Rectal smooth muscle tissue (tissue), 1 donor: Measurements from ENCODE around the gene CHRM5.
A peak's percentile ranks its signal among the peaks of the same experiment; 100 is the strongest.
"Not testable (repeated sequence)": the region's sequence is repeated elsewhere in the genome, so short reads cannot be mapped to it uniquely, and the experiment has no call there.

Experiments
- H3K27ac ChIP-seq: one replicate; pipeline ENCODE4 v1.7.0; 2013; ENCODE audit warnings: low read depth, low read length, inconsistent platforms
- H3K27me3 ChIP-seq: one replicate; pipeline ENCODE4 v1.7.0; 2013; ENCODE audit warnings: low read length; ENCODE audit not compliant: control insufficient read depth, insufficient read depth
- H3K36me3 ChIP-seq: one replicate; pipeline ENCODE4 v1.7.0; 2013; ENCODE audit warnings: low read length; ENCODE audit not compliant: control insufficient read depth, insufficient read depth
- H3K4me1 ChIP-seq: one replicate; pipeline ENCODE4 v1.7.0; 2013; ENCODE audit warnings: low read length; ENCODE audit not compliant: control insufficient read depth, insufficient read depth
- H3K4me3 ChIP-seq: one replicate; pipeline ENCODE4 v1.7.0; 2013; ENCODE audit warnings: low read length
- H3K9ac ChIP-seq: one replicate; pipeline ENCODE4 v1.7.0; 2013; ENCODE audit warnings: low read length

Gene CHRM5

DNA sequence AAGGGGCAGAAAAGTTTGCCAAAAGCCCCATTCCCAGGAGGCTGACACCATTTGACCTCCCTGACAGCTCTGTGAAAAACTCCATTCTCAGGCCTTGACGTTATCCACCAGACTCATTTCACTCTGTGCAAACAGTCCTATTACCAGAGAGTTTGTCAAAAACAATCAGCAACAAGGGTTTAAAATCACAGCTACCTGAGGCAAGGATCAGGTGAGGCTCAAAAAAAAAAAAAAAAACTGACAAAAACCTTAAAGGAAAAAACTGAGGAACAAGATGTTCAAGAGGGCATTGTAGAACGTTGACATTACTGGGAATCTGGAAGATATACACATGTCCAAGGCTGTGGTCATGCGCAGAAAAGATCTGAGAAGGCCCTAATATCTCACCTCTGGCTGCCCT, 59.3 kb downstream of the CHRM5 start:
- H3K4me3 ChIP-seq = no peak overlapping the region

GRCh38 chr15:34031987-34032760, 63.9 kb downstream of the CHRM5 start:
- H3K4me1 ChIP-seq = no peaks in the 10 kb centered on the region
- H3K36me3 ChIP-seq = no peaks in the 10 kb centered on the region
- H3K27ac ChIP-seq = no peak overlapping the region
- no peak overlapping the region for H3K4me3 ChIP-seq
- no peak overlapping the region for H3K9ac ChIP-seq
- H3K27me3 ChIP-seq = no peaks in the 10 kb centered on the region

More for the DNA sequence above, 59.3 kb downstream of the CHRM5 start:
- no peak overlapping the region for H3K9ac ChIP-seq
- no peaks in the 10 kb centered on the region for H3K4me1 ChIP-seq
- no peaks in the 10 kb centered on the region for H3K27me3 ChIP-seq
- H3K36me3 ChIP-seq = no peaks in the 10 kb centered on the region
- H3K27ac ChIP-seq = no peak overlapping the region

- peak overlapping the region; percentile 88 for H3K27ac ChIP-seq
- H3K4me3 ChIP-seq = peak overlapping the region; percentile 93
- H3K36me3 ChIP-seq = no peaks in the 10 kb centered on the region
- H3K27me3 ChIP-seq = no peaks in the 10 kb centered on the region
- peaks cover 11% of the 10 kb centered on the region for H3K4me1 ChIP-seq
- H3K9ac ChIP-seq = peak overlapping the region; percentile 61
These were observed 70.0 kb downstream of the CHRM5 start for GRCh38 chr15:34038023-34038870.

DNA sequence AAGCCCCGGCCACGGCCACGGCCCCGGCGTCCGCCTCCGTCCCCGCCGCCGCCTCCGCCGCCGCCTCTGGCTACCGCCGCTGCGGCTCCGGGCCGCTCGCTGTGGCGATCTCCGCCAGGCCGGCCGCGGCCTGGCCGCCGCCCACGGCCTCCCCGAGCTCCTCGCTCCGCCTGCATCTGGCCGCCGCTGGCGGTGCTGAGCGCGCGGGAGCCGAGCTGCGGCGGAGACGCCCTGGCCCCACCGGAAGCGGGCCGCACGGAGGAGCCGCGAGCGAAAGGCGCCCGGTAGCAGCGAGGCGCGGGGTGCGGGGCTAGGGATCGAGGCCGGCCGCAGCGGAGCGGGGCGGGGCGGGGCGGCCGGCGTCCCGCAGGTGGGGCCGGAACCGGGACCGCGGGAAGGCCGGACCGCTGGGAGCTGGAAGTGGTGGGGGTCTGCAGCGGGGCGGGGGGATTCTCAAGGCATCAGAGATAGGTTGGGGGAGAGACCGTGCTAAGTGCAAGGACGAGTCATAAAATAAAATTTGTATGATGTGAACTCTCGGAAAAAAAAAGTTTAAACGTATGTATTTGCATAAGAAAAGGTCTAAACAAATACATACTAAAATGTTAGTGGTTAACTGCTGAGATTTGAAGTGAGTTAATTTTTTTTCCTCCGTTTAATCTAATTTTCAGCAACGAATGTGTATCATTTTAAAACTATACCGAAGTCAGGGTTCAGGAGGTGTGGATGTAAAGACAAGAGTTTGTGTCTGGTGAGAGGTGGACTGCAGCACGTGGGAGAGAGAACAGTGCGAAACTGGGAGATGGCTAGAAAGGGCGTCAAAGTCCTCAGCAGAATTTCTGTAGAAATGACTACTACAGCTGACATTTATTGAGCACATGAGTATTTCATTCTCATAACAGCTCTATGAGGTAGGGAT, 70.8 kb downstream of the CHRM5 start, which contains the start of gene AVEN:
TSS of gene AVEN (minus strand) at position 334 of the 919 bp plus-strand sequence. CDS start at position 176, 158 bp downstream.
- Histone ChIP-seq H3K27ac (peak within 1 kb of the TSS; percentile 88), H3K4me1 (peaks cover 11% of the 10 kb centered on the region), H3K36me3 (no peaks in the 10 kb centered on the region), H3K4me3 (peak within 1 kb of the TSS; percentile 93), H3K27me3 (no peaks in the 10 kb centered on the region), H3K9ac (peak within 1 kb of the TSS; percentile 61)

DNA sequence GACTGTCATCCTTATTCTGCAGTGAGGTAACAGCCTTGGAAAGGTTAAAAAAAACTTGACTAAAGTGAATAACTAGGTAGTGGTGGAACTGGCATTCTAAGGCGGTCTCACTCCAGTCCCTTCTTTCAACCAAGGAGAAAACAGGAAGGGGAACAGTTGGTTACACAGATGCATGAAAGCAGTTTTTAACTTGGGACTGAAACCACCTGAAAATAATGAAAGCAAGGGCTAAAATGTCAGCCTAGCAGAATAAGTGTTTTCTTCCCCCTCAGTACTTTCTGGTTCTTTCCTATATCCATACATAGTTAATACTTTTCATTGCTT, 71.5 kb downstream of the CHRM5 start:
- H3K9ac ChIP-seq = no peak overlapping the region
- no peaks in the 10 kb centered on the region for H3K36me3 ChIP-seq
- peak overlapping the region; percentile 93 for H3K4me3 ChIP-seq
- H3K4me1 ChIP-seq = peaks cover 11% of the 10 kb centered on the region
- H3K27me3 ChIP-seq = no peaks in the 10 kb centered on the region
- H3K27ac ChIP-seq = peak overlapping the region; percentile 88

DNA sequence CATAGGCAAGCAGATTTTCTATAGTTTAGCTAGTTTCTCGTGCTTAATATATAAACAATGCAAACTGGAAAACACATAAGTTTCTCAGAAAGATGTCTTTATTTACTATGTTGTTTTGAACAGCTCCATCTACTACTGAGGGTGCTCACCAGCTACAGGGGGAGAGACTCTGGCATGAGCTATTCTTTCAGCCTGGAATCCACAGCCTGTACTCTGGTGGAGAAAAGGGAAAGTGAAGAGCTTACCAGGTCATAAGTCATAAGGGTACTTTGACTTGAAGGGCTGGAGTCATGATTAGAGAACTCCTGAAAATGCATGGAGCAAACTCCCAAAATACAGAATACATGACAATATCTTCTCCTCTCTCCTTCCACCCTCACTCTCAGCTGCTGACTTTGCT, 75.1 kb downstream of the CHRM5 start:
- Histone ChIP-seq H3K36me3 (no peaks in the 10 kb centered on the region), H3K27ac (no peak overlapping the region), H3K4me3 (no peak overlapping the region), H3K27me3 (no peaks in the 10 kb centered on the region), H3K9ac (no peak overlapping the region), H3K4me1 (peaks cover 5% of the 10 kb centered on the region)

DNA sequence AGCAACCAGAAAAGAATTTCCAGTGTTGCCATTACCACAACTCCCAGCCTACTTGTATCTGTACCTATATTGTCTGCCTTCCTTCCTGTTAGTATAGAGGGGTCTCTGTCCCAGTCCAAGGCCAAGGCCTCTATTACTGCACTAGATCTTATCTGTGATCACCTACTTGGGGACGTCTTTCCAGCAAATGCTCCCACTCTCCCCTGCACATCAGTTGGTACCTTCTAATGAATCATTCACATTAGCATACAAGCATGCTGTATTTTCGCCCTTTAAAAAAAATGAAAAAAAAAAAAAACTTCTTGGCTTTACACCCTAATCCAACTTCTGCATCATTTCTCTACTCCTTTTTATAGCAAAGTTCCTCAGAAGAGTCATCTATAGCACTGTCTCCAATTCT, 75.5 kb downstream of the CHRM5 start:
- Histone ChIP-seq H3K27me3 (no peaks in the 10 kb centered on the region), H3K9ac (no peak overlapping the region), H3K4me3 (no peak overlapping the region), H3K27ac (no peak overlapping the region), H3K4me1 (peaks cover 5% of the 10 kb centered on the region), H3K36me3 (no peaks in the 10 kb centered on the region)

GRCh38 chr15:34046471-34047145, 78.3 kb downstream of the CHRM5 start:
- no peaks in the 10 kb centered on the region for H3K4me1 ChIP-seq
- no peaks in the 10 kb centered on the region for H3K36me3 ChIP-seq
- H3K27ac ChIP-seq = no peak overlapping the region
- no peak overlapping the region for H3K9ac ChIP-seq
- no peaks in the 10 kb centered on the region for H3K27me3 ChIP-seq
- no peak overlapping the region for H3K4me3 ChIP-seq

DNA sequence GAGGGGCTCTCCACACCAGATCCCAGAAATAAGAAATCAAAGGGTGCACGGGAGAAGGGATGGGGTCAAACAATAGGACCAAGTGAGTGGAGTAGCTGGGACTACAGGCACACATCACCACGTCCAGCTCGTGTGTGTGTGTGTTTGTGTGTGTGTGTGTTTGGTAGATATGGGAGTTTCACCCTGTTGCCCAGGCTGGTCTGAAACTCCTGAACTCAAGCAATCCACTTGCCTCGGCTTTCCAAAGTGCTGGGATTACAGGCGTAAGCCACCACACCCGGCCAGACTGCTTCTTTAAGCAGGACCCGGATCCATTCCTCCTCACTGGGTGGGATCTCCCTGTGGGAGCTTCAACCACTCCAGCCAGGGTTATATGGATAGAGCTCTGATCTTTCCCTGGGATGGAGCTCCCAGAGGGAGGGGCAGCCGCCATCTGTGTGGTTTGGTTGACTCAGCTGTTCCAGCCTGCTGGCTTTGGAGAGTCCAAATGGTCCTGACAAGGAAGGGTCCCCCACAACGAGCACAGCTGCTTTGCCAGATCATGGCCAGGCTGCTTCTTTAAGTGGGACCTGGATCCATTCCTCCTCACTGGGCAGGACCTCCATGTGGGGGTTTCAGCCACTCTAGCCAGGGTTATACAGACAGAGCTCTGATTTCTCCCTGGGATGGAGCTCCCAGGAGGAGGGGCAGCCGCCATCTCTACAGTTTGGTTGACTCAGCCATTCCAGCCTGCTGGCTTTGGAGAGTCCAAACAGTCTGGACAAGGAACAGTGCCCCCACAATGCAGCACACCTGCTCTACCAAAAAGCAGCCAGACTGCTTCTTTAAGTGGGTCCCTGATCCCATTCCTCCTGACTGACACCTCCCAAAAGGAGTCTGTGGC, 79.8 kb downstream of the CHRM5 start:
- no peak overlapping the region for H3K9ac ChIP-seq
- H3K27ac ChIP-seq = no peak overlapping the region
- H3K4me3 ChIP-seq = no peak overlapping the region
- no peaks in the 10 kb centered on the region for H3K27me3 ChIP-seq
- H3K4me1 ChIP-seq = no peaks in the 10 kb centered on the region
- H3K36me3 ChIP-seq = no peaks in the 10 kb centered on the region

DNA sequence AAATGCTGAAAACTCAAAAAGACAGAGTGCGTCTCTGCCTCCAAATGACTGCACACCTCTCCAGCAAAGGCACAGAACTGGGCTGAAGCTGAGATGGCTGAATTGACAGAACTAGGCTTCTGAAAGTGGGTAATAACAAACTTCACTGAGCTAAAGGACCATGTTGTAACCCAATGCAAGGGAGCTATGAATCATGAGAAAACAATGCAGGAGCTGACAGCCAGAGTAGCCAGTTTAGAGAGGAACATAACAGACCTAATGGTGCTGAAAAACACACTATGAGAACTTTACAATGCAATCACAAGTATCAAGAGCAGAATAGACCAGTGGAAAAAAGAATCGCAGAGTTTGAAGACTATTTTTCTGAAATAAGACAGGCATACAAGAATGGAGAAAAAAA, 80.8 kb downstream of the CHRM5 start:
- H3K27ac ChIP-seq = no peak overlapping the region
- no peak overlapping the region for H3K4me3 ChIP-seq
- H3K27me3 ChIP-seq = no peaks in the 10 kb centered on the region
- H3K36me3 ChIP-seq = no peaks in the 10 kb centered on the region
- no peaks in the 10 kb centered on the region for H3K4me1 ChIP-seq
- no peak overlapping the region for H3K9ac ChIP-seq

DNA sequence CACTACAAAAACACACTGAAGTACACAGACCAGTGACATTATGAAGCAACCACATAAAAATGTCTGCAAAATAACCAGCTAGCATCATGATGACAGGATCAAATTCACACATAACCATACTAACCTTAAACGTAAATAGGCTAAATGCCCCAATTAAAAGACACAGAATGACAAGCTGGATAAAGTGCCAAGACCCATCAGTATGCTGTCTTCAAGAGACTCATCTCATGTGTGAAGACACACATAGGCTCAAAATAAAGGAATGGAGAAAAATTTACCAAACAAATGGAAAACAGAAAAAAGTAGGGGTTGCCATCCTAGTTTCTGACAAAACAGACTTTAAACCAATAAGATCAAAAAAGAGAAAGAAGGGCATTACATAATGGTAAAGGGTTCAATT, 82.1 kb downstream of the CHRM5 start:
- H3K4me3 ChIP-seq, H3K36me3 ChIP-seq, H3K27ac ChIP-seq, H3K9ac ChIP-seq, H3K4me1 ChIP-seq, H3K27me3 ChIP-seq: not testable (repeated sequence)
